Activated gamma-delta T cell treated with anti-CD3 and anti-CD28 coated beads, Interleukin-2, amount 50 U/mL, for 16 hours (primary cell): Measurements from ENCODE around the gene TLX1.

ENCODE experiments used
- DNase-seq: peaks from one replicate; pipeline ENCODE4 v3.0.0-alpha.2; 2020; ENCODE audit warnings: low read depth

TLX1 gene

GRCh38 chr10:101112799-101113594, 18.1 kb upstream of the TLX1 start:
- DNase-seq: no peak

GRCh38 chr10:101113890-101114403, 17.2 kb upstream of the TLX1 start:
- DNase-seq: no peak

GRCh38 chr10:101114646-101115045, 16.5 kb upstream of the TLX1 start:
- DNase-seq: no peak

- DNase-seq: no peak
These were observed 14.3 kb upstream of the TLX1 start for GRCh38 chr10:101116754-101117153.

- no peak for DNase-seq
These were observed 13.1 kb upstream of the TLX1 start for GRCh38 chr10:101118031-101118430.

GRCh38 chr10:101120520-101120883, 10.6 kb upstream of the TLX1 start:
- no peak for DNase-seq

- no peak for DNase-seq
These were observed 10.0 kb upstream of the TLX1 start for GRCh38 chr10:101120884-101121653.

- no peak for DNase-seq
These were observed 9.5 kb upstream of the TLX1 start for GRCh38 chr10:101121654-101122031.

GRCh38 chr10:101122270-101123084, 8.6 kb upstream of the TLX1 start:
- no peak for DNase-seq

GRCh38 chr10:101123085-101123814, 7.8 kb upstream of the TLX1 start:
- no peak for DNase-seq

- DNase-seq: no peak
These were observed 7.1 kb upstream of the TLX1 start for GRCh38 chr10:101123815-101124617.

- DNase-seq: no peak
These were observed 6.2 kb upstream of the TLX1 start for GRCh38 chr10:101124933-101125332.

GRCh38 chr10:101126684-101127628, 4.1 kb upstream of the TLX1 start:
- DNase-seq: no peak

GRCh38 chr10:101130141-101130540, 959 bp upstream of the TLX1 start:
- DNase-seq: no peak

- DNase-seq: no peak
These were observed 999 bp downstream of the TLX1 start for GRCh38 chr10:101131962-101132635.

- no peak for DNase-seq
These were observed 1.8 kb downstream of the TLX1 start for GRCh38 chr10:101132636-101133473.

GRCh38 chr10:101133489-101134298, 2.6 kb downstream of the TLX1 start:
- DNase-seq: no peak
